ENCODE results near the gene USP40. TPM values are rescaled to one million over a fixed set of nuclear protein-coding genes. Genes with fewer than 3 reads are reported as not detected.
A peak's percentile ranks its signal among the peaks of the same experiment; 100 is the strongest.

Gene USP40
- total and polyA plus RNA-seq, 9 of the 15 experiments (the other 6 are each of a cell fraction or from before 2014, with no cell fraction given) = 5.5 to 15.0 (median 9.3) TPM

- TF ChIP-seq ZNF639 (CRISPR knock-in tag; conservative IDR thresholded peaks at IDR 0.05 in 1 of 2, IDR thresholded peaks at IDR 0.05 in 1 of 2) (peak in 1 of 2 experiments; percentile 59; a peak in 1 of 4 replicates), L3MBTL2 (IDR thresholded peaks at IDR 0.05) (peak; percentile 58), ZNF766 (CRISPR knock-in tag; conservative IDR thresholded peaks at IDR 0.05) (0 out of 2 replicates have a peak, but pooled peaks have one; percentile 38), ZNF24 (IDR thresholded peaks at IDR 0.05) (peak; percentile 83), ARNT (IDR thresholded peaks at IDR 0.05) (peak; percentile 68 to 87; a peak in 3 of 4 replicates), MTA3 (IDR thresholded peaks at IDR 0.05; ENCODE audit: borderline replicate concordance) (peak; percentile 80; the same call in 1 of the 2 replicates), MAFF (IDR thresholded peaks at IDR 0.05; ENCODE audit: low read length) (peak; percentile 98), LEF1 (IDR thresholded peaks at IDR 0.05) (peak; percentile 66), BACH1 (tag; IDR thresholded peaks at IDR 0.05) (peak; percentile 99), CREB1 (IDR thresholded peaks at IDR 0.05) (no peak), CREB1 (CRISPR knock-in tag; IDR thresholded peaks at IDR 0.05) (no peak), SOX6 (IDR thresholded peaks at IDR 0.05) (peak; percentile 85), RBM25 (IDR thresholded peaks at IDR 0.05; ENCODE audit: low read depth, low read length, severe bottlenecking) (peak; percentile 38), ETS2 (tag; IDR thresholded peaks at IDR 0.05; ENCODE audit: borderline replicate concordance, poor library complexity, severe bottlenecking) (no peak), FOXM1 (IDR thresholded peaks at IDR 0.05; ENCODE audit: low read depth) (peak; percentile 63), FOXM1 (CRISPR knock-in tag; IDR thresholded peaks at IDR 0.05; ENCODE audit: low read depth) (no peak), NCOA1 (IDR thresholded peaks at IDR 0.05; ENCODE audit: low read depth) (0 out of 2 replicates have a peak, but pooled peaks have one; percentile 41), HDAC2 (IDR thresholded peaks at IDR 0.05) (peak; percentile 70), MYNN (IDR thresholded peaks at IDR 0.05) (peak; percentile 45; the same call in 1 of the 2 replicates), MYNN (CRISPR knock-in tag; IDR thresholded peaks at IDR 0.05) (no peak), ELK1 (CRISPR knock-in tag; IDR thresholded peaks at IDR 0.05) (no peak), ATF7 (IDR thresholded peaks at IDR 0.05) (peak; percentile 80), HDAC3 (IDR thresholded peaks at IDR 0.05; ENCODE audit: borderline replicate concordance, partially characterized antibody) (peak; percentile 60), EGR1 (conservative IDR thresholded peaks at IDR 0.05) (peak; percentile 99), TAF9B (IDR thresholded peaks at IDR 0.05; ENCODE audit: partially characterized antibody) (peak; percentile 98), EP300 (IDR thresholded peaks at IDR 0.05; ENCODE audit: low read length) (peak; percentile 89), YY1 (IDR thresholded peaks at IDR 0.05; ENCODE audit: borderline replicate concordance in 1 of 3, control insufficient read depth in 1 of 3, extremely low read depth in 1 of 3, insufficient read depth in 3 of 3, insufficient read length in 1 of 3, insufficient replicate concordance in 2 of 3, low read depth in 1 of 3, low read length in 2 of 3) (peak in 1 of 3 experiments; percentile 73)
Measured at GRCh38 chr2:233426619-233427342, 139.8 kb downstream of the USP40 start (continued).
